PC-9 (cell line): Measurements from ENCODE around the gene MAVS.

ENCODE experiments used
- EZH2 ChIP-seq: fragments of 200-600 bp; sonication (generic); IDR thresholded peaks from 2 replicates; pipeline ENCODE4 v1.8.0; 2017; ENCODE audit warnings: antibody characterized with exemption, low read depth
- TF ChIP-seq, protein P1 (sequence below): fragments of 200-600 bp; sonication (generic); conservative IDR thresholded peaks from 2 replicates; pipeline ENCODE4 v1.6.1; 2017; ENCODE audit warnings: mixed run types, antibody characterized with exemption, mild to moderate bottlenecking, moderate library complexity

DNA sequence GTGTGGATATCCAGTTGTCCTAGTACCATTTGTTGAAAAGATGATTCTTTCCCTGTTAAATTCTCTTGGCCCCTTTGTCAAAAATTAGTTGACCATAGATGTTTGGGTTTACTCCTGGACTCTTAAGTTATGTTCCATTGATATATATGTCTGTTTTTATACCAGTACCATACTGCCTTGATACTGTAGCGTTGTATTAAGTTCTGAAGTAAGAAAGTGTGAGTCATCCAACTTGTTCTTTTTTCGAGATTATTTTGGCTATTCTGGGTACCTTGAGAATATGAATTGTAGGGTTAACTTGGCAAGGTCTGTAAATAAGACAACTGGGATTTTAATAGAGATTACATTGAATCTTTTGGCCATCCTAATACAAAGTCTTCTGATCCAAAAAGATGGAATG lies 69.1 kb downstream of the MAVS start:
- TF ChIP-seq EZH2: no peak
- TF ChIP-seq, protein P1, sequence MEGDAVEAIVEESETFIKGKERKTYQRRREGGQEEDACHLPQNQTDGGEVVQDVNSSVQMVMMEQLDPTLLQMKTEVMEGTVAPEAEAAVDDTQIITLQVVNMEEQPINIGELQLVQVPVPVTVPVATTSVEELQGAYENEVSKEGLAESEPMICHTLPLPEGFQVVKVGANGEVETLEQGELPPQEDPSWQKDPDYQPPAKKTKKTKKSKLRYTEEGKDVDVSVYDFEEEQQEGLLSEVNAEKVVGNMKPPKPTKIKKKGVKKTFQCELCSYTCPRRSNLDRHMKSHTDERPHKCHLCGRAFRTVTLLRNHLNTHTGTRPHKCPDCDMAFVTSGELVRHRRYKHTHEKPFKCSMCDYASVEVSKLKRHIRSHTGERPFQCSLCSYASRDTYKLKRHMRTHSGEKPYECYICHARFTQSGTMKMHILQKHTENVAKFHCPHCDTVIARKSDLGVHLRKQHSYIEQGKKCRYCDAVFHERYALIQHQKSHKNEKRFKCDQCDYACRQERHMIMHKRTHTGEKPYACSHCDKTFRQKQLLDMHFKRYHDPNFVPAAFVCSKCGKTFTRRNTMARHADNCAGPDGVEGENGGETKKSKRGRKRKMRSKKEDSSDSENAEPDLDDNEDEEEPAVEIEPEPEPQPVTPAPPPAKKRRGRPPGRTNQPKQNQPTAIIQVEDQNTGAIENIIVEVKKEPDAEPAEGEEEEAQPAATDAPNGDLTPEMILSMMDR: no peak
